Lower leg skin (tissue), 4 donors: ENCODE data around the gene CLEC20A. TPM values are rescaled to one million over a fixed set of nuclear protein-coding genes. Genes with fewer than 3 reads are reported as not detected.

Experiments used
- DNase-seq, 2 donors: peaks; one replicate each; pipeline ENCODE4 v3.0.0-alpha.2; 2019; ENCODE audit warnings: low spot score in 2 of 2
- H3K4me3 ChIP-seq: fragments of 200-600 bp; sonication (generic); 2 replicates; pipeline ENCODE4 v1.5.1; 2017; ENCODE audit warnings: mild to moderate bottlenecking, low read depth; ENCODE audit not compliant: poor library complexity, severe bottlenecking
- CTCF ChIP-seq, 3 donors: fragments of 450-650 bp; IDR thresholded peaks; one replicate each; pipeline ENCODE4 v1.5.1; 2016; ENCODE audit warnings: antibody characterized with exemption in 3 of 3, mild to moderate bottlenecking in 3 of 3, moderate library complexity in 2 of 3
- POLR2A ChIP-seq, 2 donors: fragments of 450-650 bp; IDR thresholded peaks; one replicate each; pipeline ENCODE4 v1.6.1; 2016 to 2017; ENCODE audit warnings: antibody characterized with exemption in 2 of 2, mild to moderate bottlenecking in 1 of 2, moderate library complexity in 1 of 2
- whole genome bisulfite sequencing, 2 donors: methylation state at CpG; one replicate each; pipeline ENCODE4 v1.1.5; 2018; 5-methylcytosine and 5-hydroxymethylcytosine counted together
- intact Hi-C: fragments of 100-400 bp; cut with DNase I; formaldehyde crosslinking; loops from one replicate; pipeline ENCODE4 v1.15.0; 2023; ENCODE audit warnings: low total_unique reads
- total RNA-seq, 4 donors: library from RNA; depleted of rRNA; stranded (reverse); fragments of >200 nt; gene quantifications; one replicate each; pipeline ENCODE4 v1.1.0, GENCODE V29; 2016

The CLEC20A gene
- total RNA-seq, 4 donors from 2014 or later, result not detected

- no peak for TF ChIP-seq CTCF (IDR thresholded peaks at IDR 0.05)
- TF ChIP-seq POLR2A (IDR thresholded peaks at IDR 0.05), result no peak
- peak in 1 of 2 donors; percentile 80 for DNase-seq
- H3K4me3 ChIP-seq, result no peak overlapping the region
- intact Hi-C loops, result no loop called here
- WGBS, 2 donors, result 42 to 45% methylated on average over 14 to 20 of the region's 20 CpGs
Measured at GRCh38 chr1:178487070-178487615, 9.6 kb downstream of the CLEC20A start.

DNA sequence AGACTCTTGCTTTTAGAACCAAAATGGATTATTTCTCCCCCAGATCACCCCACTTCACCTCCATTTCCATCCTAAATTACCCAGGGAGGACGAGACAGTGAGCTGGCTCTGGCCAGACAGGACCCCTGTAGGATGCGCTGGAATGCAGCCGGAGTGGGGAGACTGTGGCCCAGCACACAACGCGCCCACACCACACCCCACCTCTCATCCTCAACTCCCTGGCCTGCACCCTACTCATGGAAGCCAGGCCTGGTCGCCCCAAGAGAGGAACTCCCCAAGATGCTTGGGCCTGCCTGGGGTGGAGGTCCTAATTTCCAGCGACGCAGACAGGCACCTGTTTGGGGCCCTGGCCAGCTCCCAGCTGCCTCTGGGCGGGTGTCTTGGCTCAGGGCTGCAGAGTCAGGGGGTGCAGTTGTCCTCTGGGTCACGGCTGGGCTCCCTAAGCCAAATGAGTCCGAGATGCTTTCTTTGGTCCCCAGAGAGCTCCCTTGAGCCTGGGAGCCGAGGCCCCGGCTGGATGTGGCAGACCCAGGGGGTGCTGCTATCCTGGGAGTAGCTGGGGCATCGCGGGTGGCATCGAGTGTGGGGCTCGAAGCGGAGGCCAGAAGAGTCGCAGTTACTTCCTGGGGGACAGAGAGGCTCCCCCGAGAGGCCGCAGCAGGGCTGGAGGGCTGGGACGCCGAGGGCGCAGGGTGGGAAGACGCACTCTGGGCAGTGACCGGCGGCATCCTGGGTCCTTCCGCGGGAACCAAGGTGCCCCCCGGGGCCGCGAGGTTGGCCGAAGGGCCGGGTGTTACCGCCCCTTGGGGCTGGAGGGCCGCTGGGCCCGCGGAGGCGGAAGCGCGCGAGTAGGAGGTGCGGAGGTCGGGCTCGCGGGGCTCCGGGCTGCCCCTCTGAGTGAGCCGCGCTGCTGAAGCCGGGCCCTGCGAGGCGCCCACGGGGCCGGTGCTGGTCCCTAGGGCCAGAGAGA lies 10.4 kb downstream of the CLEC20A start:
- intact Hi-C loops, result no loop called here
- TF ChIP-seq POLR2A (IDR thresholded peaks at IDR 0.05), result no peak
- no peak for TF ChIP-seq CTCF (IDR thresholded peaks at IDR 0.05)
- H3K4me3 ChIP-seq, result no peak overlapping the region
- WGBS, 2 donors, result 38 to 39% methylated on average over 38 to 44 of the region's 54 CpGs
- DNase-seq, result peak in 1 of 2 donors; percentile 83

- TF ChIP-seq POLR2A (IDR thresholded peaks at IDR 0.05), result no peak
- TF ChIP-seq CTCF (IDR thresholded peaks at IDR 0.05), result no peak
- no peak for DNase-seq
- intact Hi-C loops, result no loop called here
- no peak overlapping the region for H3K4me3 ChIP-seq
- WGBS, 2 donors, result 54 to 67% methylated on average over 3 of the region's 3 CpGs
Measured at GRCh38 chr1:178485541-178485981, 11.2 kb downstream of the CLEC20A start.

DNA sequence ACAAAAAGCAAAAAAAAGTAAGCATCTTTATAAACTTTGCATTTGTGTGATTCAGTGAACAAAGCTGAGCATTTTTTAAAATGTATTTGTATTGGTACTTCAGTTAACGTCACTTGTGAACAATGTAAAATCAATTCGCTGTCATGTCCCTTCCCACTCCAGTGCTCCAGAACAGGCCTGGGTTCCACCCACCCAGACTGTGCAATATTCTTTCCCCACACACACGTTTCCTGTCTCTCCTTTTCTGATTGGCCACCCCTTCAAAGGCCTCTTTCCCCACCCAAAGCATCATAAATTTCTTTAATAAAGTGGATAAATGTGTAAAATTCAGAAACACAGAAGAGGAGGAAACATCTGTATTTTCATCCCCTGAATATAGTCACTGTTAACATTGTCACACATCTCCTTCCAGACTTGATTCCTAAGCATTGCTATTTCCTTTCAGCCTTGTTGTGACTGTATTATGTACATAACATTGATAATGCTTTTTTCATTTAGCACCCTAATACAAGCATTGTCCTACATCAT lies 12.0 kb downstream of the CLEC20A start:
- TF ChIP-seq POLR2A (IDR thresholded peaks at IDR 0.05) (no peak), CTCF (IDR thresholded peaks at IDR 0.05) (no peak)
- H3K4me3 ChIP-seq, result no peak overlapping the region
- no peak for DNase-seq
- 57 to 66% methylated on average over 3 of the region's 3 CpGs for WGBS, 2 donors
- intact Hi-C loops, result no loop called here

DNA sequence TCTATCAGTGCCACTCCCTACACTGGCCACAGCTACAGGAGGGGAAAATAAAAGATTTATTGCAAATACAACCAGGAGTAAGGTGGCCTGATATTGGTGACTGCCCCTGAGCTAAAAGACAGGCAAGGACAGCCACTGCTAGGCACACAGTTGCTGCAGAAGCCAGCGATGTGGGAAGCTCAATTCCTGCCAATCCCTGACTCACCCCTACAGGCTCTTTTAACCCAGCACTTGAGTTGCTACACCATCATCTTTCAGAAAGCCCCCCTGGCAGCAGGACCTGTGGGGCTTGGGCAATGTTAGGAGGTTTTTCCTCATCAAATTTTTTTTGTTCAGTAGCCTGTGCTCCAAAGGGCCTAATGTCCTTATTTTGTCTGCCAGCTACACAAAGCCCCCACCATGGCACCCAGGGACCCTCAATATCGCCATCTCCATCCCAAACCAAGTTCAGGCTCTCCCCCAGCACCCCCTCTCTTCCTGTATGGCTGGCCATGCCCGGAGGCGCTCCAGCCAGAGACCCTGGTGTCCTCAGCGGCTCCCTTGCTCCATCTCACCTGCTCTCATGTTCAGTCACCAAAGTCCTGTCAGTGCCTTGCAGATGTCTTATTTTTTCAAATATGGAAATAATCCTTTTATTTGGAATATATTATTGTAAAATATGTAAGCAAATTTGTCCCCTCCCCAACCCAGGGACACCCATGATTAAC lies 13.4 kb downstream of the CLEC20A start:
- H3K4me3 ChIP-seq, result no peak overlapping the region
- TF ChIP-seq CTCF (IDR thresholded peaks at IDR 0.05) (no peak), POLR2A (IDR thresholded peaks at IDR 0.05) (no peak)
- intact Hi-C loops, result no loop called here
- no peak for DNase-seq
- WGBS, 2 donors, result 85 to 88% methylated on average over 5 of the region's 5 CpGs
